Adipocyte (in vitro differentiated cells): ENCODE results near the gene ACOX1.

Experiments
- DNase-seq: peaks from one replicate; pipeline ENCODE4 v3.0.0-alpha.2; 2015; ENCODE audit warnings: low read depth
- H3K27me3 ChIP-seq: replicated peaks from 2 replicates; pipeline ENCODE4 v1.7.0; 2013; ENCODE audit warnings: mild to moderate bottlenecking, low read length, moderate library complexity; ENCODE audit not compliant: control insufficient read depth, insufficient read depth
- H3K36me3 ChIP-seq: 2 replicates; pipeline ENCODE4 v1.7.0; 2013; ENCODE audit warnings: low read length, mild to moderate bottlenecking, moderate library complexity; ENCODE audit not compliant: control insufficient read depth, insufficient read depth, severe bottlenecking
- H3K4me1 ChIP-seq: 2 replicates; pipeline ENCODE4 v1.7.0; 2013; ENCODE audit warnings: mild to moderate bottlenecking, low read length, moderate library complexity; ENCODE audit not compliant: control insufficient read depth, insufficient read depth
- H3K4me3 ChIP-seq: 2 replicates; pipeline ENCODE4 v1.7.0; 2013; ENCODE audit warnings: mild to moderate bottlenecking, low read length, moderate library complexity
- H3K9ac ChIP-seq: 2 replicates; pipeline ENCODE4 v1.7.0; 2013; ENCODE audit warnings: mild to moderate bottlenecking, low read length, moderate library complexity
- H3K9me3 ChIP-seq: 2 replicates; pipeline ENCODE4 v1.7.0; 2013; ENCODE audit warnings: mild to moderate bottlenecking, low read length, moderate library complexity; ENCODE audit not compliant: control insufficient read depth

Gene ACOX1

GRCh38 chr17:75925103-75925502 lies 53.9 kb downstream of the ACOX1 start:
- DNase-seq, result no peak
- no peak overlapping the region for H3K9ac ChIP-seq
- H3K4me1 ChIP-seq, result no peaks in the 10 kb centered on the region
- peaks cover 12% of the 10 kb centered on the region for H3K36me3 ChIP-seq
- H3K27me3 ChIP-seq, result no peaks in the 10 kb centered on the region
- H3K9me3 ChIP-seq, result no peaks in the 10 kb centered on the region
- no peak overlapping the region for H3K4me3 ChIP-seq

GRCh38 chr17:75922963-75923874 lies 55.7 kb downstream of the ACOX1 start:
- no peaks in the 10 kb centered on the region for H3K4me1 ChIP-seq
- no peak overlapping the region for H3K4me3 ChIP-seq
- H3K9me3 ChIP-seq, result no peaks in the 10 kb centered on the region
- no peaks in the 10 kb centered on the region for H3K27me3 ChIP-seq
- peaks cover 12% of the 10 kb centered on the region for H3K36me3 ChIP-seq
- no peak for DNase-seq
- H3K9ac ChIP-seq, result no peak overlapping the region

- no peaks in the 10 kb centered on the region for H3K27me3 ChIP-seq
- no peak for DNase-seq
- H3K9ac ChIP-seq, result no peak overlapping the region
- H3K36me3 ChIP-seq, result peaks cover 12% of the 10 kb centered on the region
- H3K4me3 ChIP-seq, result no peak overlapping the region
- no peaks in the 10 kb centered on the region for H3K4me1 ChIP-seq
- H3K9me3 ChIP-seq, result no peaks in the 10 kb centered on the region
Measured at GRCh38 chr17:75922173-75922961, 56.6 kb downstream of the ACOX1 start.

GRCh38 chr17:75921596-75921995 lies 57.4 kb downstream of the ACOX1 start:
- H3K4me1 ChIP-seq, result no peaks in the 10 kb centered on the region
- peaks cover 8% of the 10 kb centered on the region for H3K36me3 ChIP-seq
- H3K27me3 ChIP-seq, result no peaks in the 10 kb centered on the region
- no peak overlapping the region for H3K9ac ChIP-seq
- no peak for DNase-seq
- H3K4me3 ChIP-seq, result no peak overlapping the region
- H3K9me3 ChIP-seq, result no peaks in the 10 kb centered on the region

- no peaks in the 10 kb centered on the region for H3K27me3 ChIP-seq
- peaks cover 3% of the 10 kb centered on the region for H3K36me3 ChIP-seq
- DNase-seq, result no peak
Measured at GRCh38 chr17:75920045-75920560, 58.9 kb downstream of the ACOX1 start.

GRCh38 chr17:75919611-75920010 lies 59.4 kb downstream of the ACOX1 start:
- Histone ChIP-seq H3K4me3 (no peak overlapping the region), H3K9me3 (no peaks in the 10 kb centered on the region), H3K27me3 (no peaks in the 10 kb centered on the region), H3K36me3 (peaks cover 3% of the 10 kb centered on the region), H3K4me1 (no peaks in the 10 kb centered on the region), H3K9ac (no peak overlapping the region)
- DNase-seq, result no peak

More at GRCh38 chr17:75920045-75920560, 58.9 kb downstream of the ACOX1 start:
- no peaks in the 10 kb centered on the region for H3K9me3 ChIP-seq
- no peak overlapping the region for H3K9ac ChIP-seq
- no peak overlapping the region for H3K4me3 ChIP-seq
- H3K4me1 ChIP-seq, result no peaks in the 10 kb centered on the region

GRCh38 chr17:75917917-75918445 lies 61.0 kb downstream of the ACOX1 start:
- H3K36me3 ChIP-seq, result peaks cover 6% of the 10 kb centered on the region
- DNase-seq, result no peak
- H3K4me1 ChIP-seq, result no peaks in the 10 kb centered on the region
- no peak overlapping the region for H3K9ac ChIP-seq
- no peak overlapping the region for H3K4me3 ChIP-seq
- H3K27me3 ChIP-seq, result no peaks in the 10 kb centered on the region
- H3K9me3 ChIP-seq, result no peaks in the 10 kb centered on the region

GRCh38 chr17:75917141-75917916 lies 61.6 kb downstream of the ACOX1 start:
- no peaks in the 10 kb centered on the region for H3K9me3 ChIP-seq
- H3K27me3 ChIP-seq, result no peaks in the 10 kb centered on the region
- no peaks in the 10 kb centered on the region for H3K4me1 ChIP-seq
- no peak overlapping the region for H3K9ac ChIP-seq
- H3K4me3 ChIP-seq, result no peak overlapping the region
- H3K36me3 ChIP-seq, result peaks cover 3% of the 10 kb centered on the region
- DNase-seq, result no peak

GRCh38 chr17:75915268-75915667 lies 63.7 kb downstream of the ACOX1 start:
- no peak for DNase-seq
- no peak overlapping the region for H3K4me3 ChIP-seq
- no peaks in the 10 kb centered on the region for H3K4me1 ChIP-seq
- H3K9me3 ChIP-seq, result no peaks in the 10 kb centered on the region
- H3K9ac ChIP-seq, result no peak overlapping the region
- peaks cover 7% of the 10 kb centered on the region for H3K36me3 ChIP-seq
- no peaks in the 10 kb centered on the region for H3K27me3 ChIP-seq

GRCh38 chr17:75914643-75915267 lies 64.2 kb downstream of the ACOX1 start:
- Histone ChIP-seq H3K9me3 (no peaks in the 10 kb centered on the region), H3K27me3 (no peaks in the 10 kb centered on the region), H3K9ac (no peak overlapping the region), H3K36me3 (peaks cover 7% of the 10 kb centered on the region), H3K4me3 (no peak overlapping the region), H3K4me1 (peaks cover 1% of the 10 kb centered on the region)
- DNase-seq, result no peak
